SK-N-SH (cell line): ENCODE results near the gene ZNF783. TPM values are rescaled to one million over a fixed set of nuclear protein-coding genes. Genes with fewer than 3 reads are reported as not detected.
"Not testable (repeated sequence)": the region's sequence is repeated elsewhere in the genome, so short reads cannot be mapped to it uniquely, and the experiment has no call there.

ENCODE experiments used
- CTCF ChIA-PET: fragments of 300-600, 350-600 bp; formaldehyde crosslinking; extraction: SDS; loops from one replicate; lab custom pipeline; 2021; lab: Yijun Ruan, JAX
- POLR2A ChIA-PET: fragments of 350-600 bp; sonication (Branson Sonifier 250); formaldehyde crosslinking; extraction: SDS; loops from one replicate; lab custom pipeline; 2020; ENCODE audit warnings: antibody characterized with exemption, inconsistent platforms; lab: Yijun Ruan, JAX
- DNase-seq: peaks from one replicate; pipeline ENCODE4 v3.0.0; 2012
- H2AFZ ChIP-seq: fragments of 200-600 bp; sonication (generic); 2 replicates; pipeline ENCODE4 v1.8.1; 2016; ENCODE audit warnings: antibody characterized with exemption, mild to moderate bottlenecking, low read depth
- H3F3A ChIP-seq: fragments of 200-600 bp; sonication (generic); replicated peaks from 2 replicates; pipeline ENCODE3; 2016; ENCODE audit warnings: antibody characterized with exemption, mild to moderate bottlenecking; ENCODE audit not compliant: insufficient read depth
- H3K27ac ChIP-seq, 2 experiments: fragments of 200-500 bp in 1 of 2; fragments of 200-600 bp in 1 of 2; sonication (Bioruptor generic) in 1 of 2; sonication (generic), shearing (Covaris generic) in 1 of 2; 2 replicates each; pipeline versions ENCODE4 v1.5.1 to v1.6.1; 2014 to 2016; ENCODE audit warnings: low read depth in 2 of 2, inconsistent platforms in 1 of 2, low read length in 1 of 2, mild to moderate bottlenecking in 1 of 2, mixed read lengths in 1 of 2
- H3K27me3 ChIP-seq: fragments of 200-600 bp; sonication (generic), shearing (Covaris generic); 2 replicates; pipeline ENCODE4 v1.6.1; 2016; ENCODE audit warnings: mixed run types; ENCODE audit not compliant: insufficient read depth
- H3K36me3 ChIP-seq, 2 experiments: fragments of 200-500 bp in 1 of 2; fragments of 200-600 bp in 1 of 2; sonication (Bioruptor generic) in 1 of 2; sonication (generic) in 1 of 2; replicated peaks in 1 of 2; 2 replicates each; pipeline versions ENCODE3 to v1.5.1; 2014 to 2016; ENCODE audit warnings: low read length in 1 of 2, mild to moderate bottlenecking in 1 of 2; ENCODE audit not compliant: insufficient read depth in 2 of 2, control insufficient read depth in 1 of 2
- H3K4me1 ChIP-seq, 2 experiments: fragments of 200-500 bp in 1 of 2; fragments of 200-600 bp in 1 of 2; sonication (Bioruptor generic) in 1 of 2; sonication (generic), shearing (Covaris generic) in 1 of 2; 2 replicates each; pipeline versions ENCODE4 v1.5.1 to v1.6.1; 2014 to 2016; ENCODE audit warnings: low read depth in 1 of 2, low read length in 1 of 2, mixed run types in 1 of 2; ENCODE audit not compliant: insufficient read depth in 2 of 2, control insufficient read depth in 1 of 2
- H3K4me2 ChIP-seq: fragments of 200-600 bp; sonication (generic), shearing (Covaris generic); 2 replicates; pipeline ENCODE4 v1.6.1; 2017; ENCODE audit warnings: mixed run types
- H3K4me3 ChIP-seq, 2 experiments: fragments of 200-500 bp in 1 of 2; fragments of 200-600 bp in 1 of 2; sonication (Bioruptor generic) in 1 of 2; sonication (generic), shearing (Covaris generic) in 1 of 2; 2 replicates each; pipeline versions ENCODE4 v1.5.1 to v1.8.1; 2014 to 2016; ENCODE audit warnings: low read depth in 2 of 2, inconsistent platforms in 1 of 2, low read length in 1 of 2, mild to moderate bottlenecking in 1 of 2, mixed read lengths in 1 of 2, moderate library complexity in 1 of 2
- H3K79me2 ChIP-seq: fragments of 200-600 bp; sonication (generic); 2 replicates; pipeline ENCODE4 v1.8.1; 2017; ENCODE audit warnings: mild to moderate bottlenecking; ENCODE audit not compliant: insufficient read depth
- H3K9ac ChIP-seq: fragments of 200-600 bp; sonication (generic); 2 replicates; pipeline ENCODE4 v1.6.1; 2017; ENCODE audit warnings: mixed run types
- H3K9me2 ChIP-seq: fragments of 200-600 bp; sonication (generic); 2 replicates; pipeline ENCODE4 v1.6.1; 2017; ENCODE audit warnings: mixed run types
- H3K9me3 ChIP-seq: fragments of 200-600 bp; sonication (generic); 2 replicates; pipeline ENCODE4 v1.6.1; 2017; ENCODE audit warnings: mixed run types, mild to moderate bottlenecking, moderate library complexity
- H4K20me1 ChIP-seq: fragments of 200-600 bp; sonication (generic); 2 replicates; pipeline ENCODE4 v1.6.1; 2017; ENCODE audit warnings: mild to moderate bottlenecking, mixed run types; ENCODE audit not compliant: insufficient read depth
- CHD2 ChIP-seq: fragments of 150-350 bp; IDR thresholded peaks from 2 replicates; pipeline ENCODE4 v1.6.1; 2018; ENCODE audit warnings: low read length; ENCODE audit not compliant: partially characterized antibody
- ELF1 ChIP-seq: IDR thresholded peaks from 2 replicates; pipeline ENCODE4 v1.4.0; 2012
- EP300 ChIP-seq, 2 experiments: IDR thresholded peaks; 2 replicates each; pipeline versions ENCODE4 v1.4.0 to v1.6.1; 2012; ENCODE audit warnings: borderline replicate concordance in 1 of 2, low read depth in 1 of 2, low read length in 1 of 2
- EZH2phosphoT487 ChIP-seq: fragments of 200-600 bp; sonication (generic); IDR thresholded peaks from 2 replicates; pipeline ENCODE4 v1.6.1; 2017; ENCODE audit warnings: low read depth, mixed run types, mild to moderate bottlenecking, antibody characterized with exemption, moderate library complexity, borderline replicate concordance
- GABPA ChIP-seq: IDR thresholded peaks from 2 replicates; pipeline ENCODE4 v1.4.0; 2012; ENCODE audit warnings: low read depth, mild to moderate bottlenecking
- IRF3 ChIP-seq: fragments of 150-350 bp; IDR thresholded peaks from 2 replicates; pipeline ENCODE4 v1.6.1; 2016; ENCODE audit warnings: mild to moderate bottlenecking, low read depth, low read length
- MAX ChIP-seq: IDR thresholded peaks from 2 replicates; pipeline ENCODE4 v1.4.0; 2012; ENCODE audit warnings: low read depth
- MXI1 ChIP-seq: IDR thresholded peaks from 2 replicates; pipeline ENCODE4 v1.6.1; 2012; ENCODE audit warnings: mild to moderate bottlenecking, low read depth, low read length, improper control_type of control experiment
- NRF1 ChIP-seq: IDR thresholded peaks from 2 replicates; pipeline ENCODE4 v1.6.1; 2012; ENCODE audit warnings: low read depth, mild to moderate bottlenecking, low read length
- POLR2AphosphoS5 ChIP-seq: IDR thresholded peaks from 2 replicates; pipeline ENCODE4 v1.6.1; 2012; ENCODE audit warnings: low read depth, low read length
- RCOR1 ChIP-seq: fragments of 150-350 bp; IDR thresholded peaks from 2 replicates; pipeline ENCODE4 v1.6.1; 2017; ENCODE audit warnings: antibody characterized with exemption, low read length
- RXRA ChIP-seq: IDR thresholded peaks from 2 replicates; pipeline ENCODE4 v1.4.0; 2012; ENCODE audit warnings: low read depth, mild to moderate bottlenecking, borderline replicate concordance
- SIN3A ChIP-seq: IDR thresholded peaks from 2 replicates; pipeline ENCODE4 v1.6.1; 2012; ENCODE audit warnings: low read depth, mild to moderate bottlenecking, low read length, moderate library complexity, borderline replicate concordance
- SMC3 ChIP-seq: IDR thresholded peaks from 2 replicates; pipeline ENCODE4 v1.6.1; 2012; ENCODE audit warnings: low read depth, low read length, improper control_type of control experiment
- USF2 ChIP-seq: fragments of 150-350 bp; IDR thresholded peaks from 2 replicates; pipeline ENCODE4 v1.6.1; 2017; ENCODE audit warnings: antibody characterized with exemption, low read length, low read depth, borderline replicate concordance
- whole genome bisulfite sequencing: methylation state at CpG from one replicate; pipeline ENCODE4 v1.1.6; 2017; ENCODE audit warnings: low lambda C conversion rate; 5-methylcytosine and 5-hydroxymethylcytosine counted together
- polyA plus RNA-seq, 3 experiments: library from polyadenylated mRNA; depleted of rRNA; stranded (reverse); fragments of >200 nt; gene quantifications; 2 replicates each; pipeline ENCODE4 v1.2.3, GENCODE V29; 2012
- TF ChIP-seq, protein P1 (sequence below): IDR thresholded peaks from 2 replicates; pipeline ENCODE4; 2012
- TF ChIP-seq, protein P2 (sequence below): IDR thresholded peaks from 2 replicates; pipeline ENCODE4 v1.4.0; 2012; ENCODE audit warnings: low read depth, borderline replicate concordance

ZNF783 gene
- polyA plus RNA-seq, 1 of the 3 experiments (the other 2 are of a cell fraction), result 12.5 TPM

DNA sequence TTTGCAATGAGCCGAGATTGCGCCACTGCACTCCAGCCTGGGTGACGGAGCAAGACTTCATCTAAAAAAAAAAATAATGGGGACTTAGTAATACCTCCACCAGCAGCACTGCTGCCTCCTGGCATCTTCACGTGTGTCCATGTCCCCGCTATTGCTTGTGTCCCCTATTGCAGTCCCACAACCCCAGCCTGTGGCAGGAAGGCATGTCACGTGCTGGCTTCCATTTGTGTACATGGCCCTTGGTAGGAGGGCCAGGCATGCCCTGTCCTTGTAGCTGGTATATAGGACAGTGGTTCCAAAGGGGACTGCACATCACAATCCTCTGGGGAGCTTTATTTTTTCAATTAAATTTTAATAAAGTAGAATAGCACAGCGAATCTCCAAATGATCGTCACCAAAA is 5.7 kb downstream of the ZNF783 start:
- H3F3A ChIP-seq, result peaks cover 11% of the 10 kb centered on the region
- ChIA-PET CTCF (no interaction called here), POLR2A (no interaction called here)
- no peaks in the 10 kb centered on the region for H3K9me2 ChIP-seq
- H3K27ac ChIP-seq, result no peak overlapping the region
- H3K36me3 ChIP-seq, result peaks cover 8 to 25% of the 10 kb centered on the region in 2 experiments
- H4K20me1 ChIP-seq, result no peaks in the 10 kb centered on the region
- TF ChIP-seq, protein P1, sequence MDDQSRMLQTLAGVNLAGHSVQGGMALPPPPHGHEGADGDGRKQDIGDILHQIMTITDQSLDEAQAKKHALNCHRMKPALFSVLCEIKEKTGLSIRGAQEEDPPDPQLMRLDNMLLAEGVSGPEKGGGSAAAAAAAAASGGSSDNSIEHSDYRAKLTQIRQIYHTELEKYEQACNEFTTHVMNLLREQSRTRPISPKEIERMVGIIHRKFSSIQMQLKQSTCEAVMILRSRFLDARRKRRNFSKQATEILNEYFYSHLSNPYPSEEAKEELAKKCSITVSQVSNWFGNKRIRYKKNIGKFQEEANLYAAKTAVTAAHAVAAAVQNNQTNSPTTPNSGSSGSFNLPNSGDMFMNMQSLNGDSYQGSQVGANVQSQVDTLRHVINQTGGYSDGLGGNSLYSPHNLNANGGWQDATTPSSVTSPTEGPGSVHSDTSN, result no peak
- TF ChIP-seq POLR2AphosphoS5, result no peak
- no peak for TF ChIP-seq MAX
- TF ChIP-seq EP300 (IDR thresholded peaks at IDR 0.05; ENCODE audit: borderline replicate concordance in 1 of 2, low read depth in 1 of 2, low read length in 1 of 2), result no peak
- TF ChIP-seq, protein P2, sequence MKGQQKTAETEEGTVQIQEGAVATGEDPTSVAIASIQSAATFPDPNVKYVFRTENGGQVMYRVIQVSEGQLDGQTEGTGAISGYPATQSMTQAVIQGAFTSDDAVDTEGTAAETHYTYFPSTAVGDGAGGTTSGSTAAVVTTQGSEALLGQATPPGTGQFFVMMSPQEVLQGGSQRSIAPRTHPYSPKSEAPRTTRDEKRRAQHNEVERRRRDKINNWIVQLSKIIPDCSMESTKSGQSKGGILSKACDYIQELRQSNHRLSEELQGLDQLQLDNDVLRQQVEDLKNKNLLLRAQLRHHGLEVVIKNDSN, result no peak
- no peak for TF ChIP-seq GABPA
- TF ChIP-seq ELF1, result no peak
- no peak for TF ChIP-seq IRF3
- no peak for TF ChIP-seq MXI1
- TF ChIP-seq SMC3, result no peak
- no peak for TF ChIP-seq USF2
- no peak for TF ChIP-seq NRF1
- TF ChIP-seq RXRA, result no peak
- no peak for TF ChIP-seq EZH2phosphoT487
- TF ChIP-seq SIN3A, result no peak
- TF ChIP-seq CHD2, result no peak
- TF ChIP-seq RCOR1, result no peak
- H3K9me3 ChIP-seq, result no peaks in the 10 kb centered on the region
- peaks cover 13% of the 10 kb centered on the region; the same call in 1 of the 2 replicates for H3K79me2 ChIP-seq
- no peak overlapping the region for H3K9ac ChIP-seq
- H3K4me1 ChIP-seq, result peaks cover 0 to 2% of the 10 kb centered on the region in 2 experiments; a peak in 2 of 4 replicates
- H3K4me3 ChIP-seq, result no peak overlapping the region
- no peak overlapping the region for H3K4me2 ChIP-seq
- H2AFZ ChIP-seq, result no peak overlapping the region
- over 99% methylated on average over 8 of the region's 8 CpGs for WGBS
- DNase-seq, result no peak
- H3K27me3 ChIP-seq, result no peaks in the 10 kb centered on the region

GRCh38 chr7:149274424-149274823 is 12.4 kb downstream of the ZNF783 start:
- POLR2A ChIA-PET, H3K27ac ChIP-seq, H3K4me2 ChIP-seq, H2AFZ ChIP-seq, H3K79me2 ChIP-seq, H3F3A ChIP-seq, H4K20me1 ChIP-seq, DNase-seq, H3K4me3 ChIP-seq, H3K4me1 ChIP-seq, H3K9me3 ChIP-seq, H3K9ac ChIP-seq, H3K27me3 ChIP-seq, H3K9me2 ChIP-seq: not testable (repeated sequence)
- CTCF ChIA-PET, result interaction anchor here (2.6 to 3.2 kb wide), 2 partner anchors 9 to 13 kb away, joined by 7 to 13 read pairs; partner anchors contain the start of gene ZNF783
- H3K36me3 ChIP-seq, result peaks cover 13 to 27% of the 10 kb centered on the region in 2 experiments
- WGBS, result 96% methylated on average over 8 of the region's 8 CpGs
